HG03139 (cell line): Measurements from ENCODE around the gene AKIP1.
"Not testable (repeated sequence)": the region's sequence is repeated elsewhere in the genome, so short reads cannot be mapped to it uniquely, and the experiment has no call there.

Source experiments
- ATAC-seq: cut with Tn5 transposase; IDR thresholded peaks from one replicate; pipeline ENCODE4 v1.9.1; 2021; ENCODE audit not compliant: unreplicated experiment

Gene AKIP1

GRCh38 chr11:8914661-8915018 lies 3.7 kb downstream of the AKIP1 start:
- ATAC-seq, result no peak

DNA sequence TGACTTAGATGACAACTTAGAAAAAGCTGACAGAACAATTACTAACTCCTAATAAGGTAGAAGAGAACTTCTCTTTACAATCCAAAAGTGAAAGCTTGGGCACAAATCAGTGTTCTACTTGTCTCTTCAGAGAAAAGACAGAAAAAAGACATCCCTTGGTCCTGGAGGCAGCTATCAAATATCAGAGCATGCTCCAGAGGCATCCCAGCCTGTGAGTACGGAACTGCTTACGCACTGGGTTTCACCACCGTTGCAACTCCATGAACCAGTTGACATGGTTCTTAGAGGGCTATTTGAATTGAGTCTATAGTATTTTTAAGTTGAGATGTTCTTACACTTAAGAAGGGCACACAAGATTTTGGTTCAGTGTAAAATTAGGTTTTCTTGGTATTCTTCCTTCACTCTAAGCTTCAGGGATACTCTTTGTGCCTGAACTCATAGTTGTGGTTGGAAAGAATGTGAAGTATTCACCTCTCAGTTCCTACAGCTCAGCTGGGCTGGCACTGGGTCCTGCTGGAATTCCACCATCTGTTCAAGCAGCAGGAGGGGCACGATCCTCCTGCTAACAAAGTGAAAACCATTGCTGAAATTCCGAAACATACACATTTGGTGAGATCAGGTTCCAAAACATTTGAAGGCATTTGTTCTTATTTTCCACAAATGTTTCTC lies 6.3 kb downstream of the AKIP1 start:
- ATAC-seq, result no peak

GRCh38 chr11:8922691-8923090 lies 11.7 kb downstream of the AKIP1 start:
- ATAC-seq, result no peak

DNA sequence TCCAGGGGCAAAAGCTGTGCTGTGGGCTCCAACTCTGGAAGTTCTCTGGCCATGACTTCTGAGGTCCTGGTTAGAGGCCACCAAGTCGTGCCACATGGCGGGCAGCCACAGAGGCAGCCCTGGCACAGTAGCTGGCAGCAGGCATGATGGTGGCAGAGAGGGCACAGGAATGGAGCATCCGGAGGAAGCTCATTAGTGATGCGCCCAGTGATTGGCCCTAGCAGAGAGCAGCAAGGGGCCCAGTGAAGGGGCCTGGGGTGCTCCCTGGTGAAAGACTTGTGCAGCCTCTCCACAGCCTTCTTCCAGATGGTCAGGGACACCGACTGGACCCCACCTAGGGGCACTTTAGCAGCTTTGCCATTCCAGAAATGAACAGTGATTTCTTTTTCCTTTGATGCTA lies 14.7 kb downstream of the AKIP1 start:
- ATAC-seq, result no peak

DNA sequence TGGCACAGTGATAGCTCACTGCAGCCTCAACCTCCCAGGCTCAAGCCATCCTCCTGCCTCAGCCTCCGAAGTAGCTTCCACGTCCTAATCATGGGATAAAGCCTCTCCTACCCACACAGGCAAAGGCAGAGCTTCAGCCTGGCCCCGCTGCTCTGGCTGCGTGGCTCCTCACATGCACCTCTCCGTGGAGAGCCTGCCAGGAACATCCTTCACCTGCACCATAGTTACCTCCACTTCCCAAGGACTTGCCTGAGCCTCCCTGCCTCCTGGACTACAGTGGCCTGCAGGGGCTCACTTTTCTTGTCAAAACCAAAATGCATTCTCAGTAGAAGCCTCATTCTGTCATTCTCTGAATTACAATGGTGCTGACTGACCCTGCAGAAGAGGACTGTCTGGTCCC lies 15.2 kb downstream of the AKIP1 start:
- no peak for ATAC-seq

DNA sequence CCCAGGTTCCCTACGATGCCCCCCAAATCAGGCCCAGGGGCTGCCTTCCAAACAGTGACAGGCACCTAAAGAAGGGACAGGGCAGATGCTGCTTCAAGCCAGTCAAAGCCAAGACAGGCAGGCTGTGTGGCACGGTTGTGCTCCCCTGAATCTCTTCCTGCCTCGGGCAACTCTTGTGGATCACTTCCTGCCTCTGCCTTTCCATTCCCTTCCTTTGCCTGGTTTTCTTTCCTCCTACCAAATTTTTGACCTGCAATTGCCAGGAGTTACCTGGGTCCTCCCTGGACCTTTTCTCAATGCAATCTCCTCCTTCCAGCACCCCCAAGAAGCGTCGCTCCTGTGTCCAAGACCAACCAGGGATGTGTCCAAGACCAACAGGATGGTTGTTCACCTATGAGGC lies 16.2 kb downstream of the AKIP1 start:
- no peak for ATAC-seq

DNA sequence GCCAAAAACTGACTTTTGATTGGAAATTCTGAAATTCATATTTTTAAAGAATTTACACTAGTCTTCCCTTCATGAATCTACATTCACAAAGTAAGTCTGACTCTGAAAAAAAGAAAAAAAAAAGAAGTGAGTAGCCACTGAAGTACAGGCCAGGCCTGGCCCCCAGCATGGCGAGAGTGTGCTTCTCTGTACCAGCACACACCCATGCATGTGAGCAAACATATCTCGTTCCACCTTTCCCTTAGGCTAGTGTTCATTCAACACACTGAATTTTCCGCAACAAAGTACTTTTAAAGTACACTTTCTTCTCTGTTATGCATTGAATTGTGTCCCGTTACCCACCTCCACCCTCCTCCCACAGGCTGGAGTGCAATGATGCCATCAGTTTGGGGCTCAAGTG lies 17.2 kb downstream of the AKIP1 start:
- no peak for ATAC-seq

- no peak for ATAC-seq
Observed at GRCh38 chr11:8928981-8929615, 18.1 kb downstream of the AKIP1 start.

DNA sequence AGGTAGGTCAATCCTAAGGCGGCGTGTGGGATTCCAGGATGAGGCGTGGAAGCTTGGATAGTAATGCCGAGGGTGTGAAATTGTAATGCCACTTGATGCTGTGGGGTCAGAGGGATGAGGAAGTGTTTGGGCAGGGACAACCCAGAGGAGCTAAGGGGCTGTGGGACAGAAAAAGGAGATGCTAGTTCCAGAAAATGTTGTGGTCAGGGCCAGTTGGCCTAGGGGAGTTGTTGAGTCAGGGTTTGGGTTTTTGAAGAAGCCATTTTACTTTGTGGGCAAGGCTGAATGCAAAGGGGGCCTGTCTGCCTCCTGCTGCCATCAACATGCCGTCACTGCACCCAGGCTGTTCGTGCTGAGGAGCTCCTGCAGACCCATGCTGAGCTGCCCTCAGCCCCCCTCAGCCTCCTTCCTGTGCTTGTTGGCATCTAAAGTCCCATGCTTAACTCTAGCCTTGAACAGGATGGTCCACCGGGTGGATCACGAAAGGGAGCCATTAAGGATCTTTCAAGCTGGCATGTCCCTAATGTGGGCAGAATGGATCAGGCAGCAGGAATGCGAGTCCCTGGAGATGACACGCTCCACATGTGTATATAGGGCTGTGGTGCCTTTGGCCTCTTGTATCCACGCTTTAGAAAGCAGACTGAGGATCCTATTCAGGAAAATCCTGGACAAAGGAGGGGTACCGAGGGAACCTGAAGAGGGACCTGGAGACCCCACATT lies 19.6 kb downstream of the AKIP1 start:
- ATAC-seq, result no peak

GRCh38 chr11:8932564-8933180 lies 21.7 kb downstream of the AKIP1 start, which contains the start of gene C11orf16:
C11orf16 (minus strand) TSS chr11:8932947; CDS start chr11:8932308, 639 bp downstream.
- no peak for ATAC-seq

GRCh38 chr11:8933931-8934330 lies 22.9 kb downstream of the AKIP1 start:
- ATAC-seq, result no peak

DNA sequence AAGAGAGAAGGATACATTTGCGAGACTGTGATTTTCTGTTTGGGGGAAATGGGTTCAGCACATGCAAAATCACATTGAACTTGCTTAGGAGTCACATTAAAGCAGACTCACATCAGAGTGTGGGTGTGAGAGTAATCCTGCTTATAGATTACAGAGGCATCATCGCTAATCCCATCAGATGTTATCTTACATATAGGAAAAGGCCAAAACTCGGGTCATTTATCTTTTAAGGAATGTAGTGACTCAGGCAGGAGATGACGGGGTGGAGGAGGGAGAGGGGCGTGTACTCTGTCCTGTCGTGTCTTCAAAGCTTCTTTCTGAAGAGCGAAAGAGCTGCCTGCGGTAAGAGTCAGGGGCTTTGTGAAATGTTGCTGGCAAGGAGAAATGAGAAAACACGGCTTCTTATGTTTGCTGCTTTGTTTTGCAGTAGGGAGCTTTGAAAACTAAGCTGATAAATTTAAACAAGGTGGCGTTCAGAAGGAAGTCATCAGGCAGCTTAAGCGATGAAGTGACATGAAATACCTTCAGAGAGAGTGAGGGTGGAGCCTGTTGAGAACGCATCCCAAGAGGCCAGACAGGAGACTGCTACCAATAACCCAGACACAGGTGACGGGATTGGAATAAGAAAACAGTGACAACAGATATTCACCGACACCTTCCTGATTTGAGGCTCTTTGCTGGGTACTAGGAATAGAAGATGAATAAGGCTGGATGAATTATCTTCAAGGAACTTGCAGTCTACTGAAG lies 23.9 kb downstream of the AKIP1 start:
- no peak for ATAC-seq

DNA sequence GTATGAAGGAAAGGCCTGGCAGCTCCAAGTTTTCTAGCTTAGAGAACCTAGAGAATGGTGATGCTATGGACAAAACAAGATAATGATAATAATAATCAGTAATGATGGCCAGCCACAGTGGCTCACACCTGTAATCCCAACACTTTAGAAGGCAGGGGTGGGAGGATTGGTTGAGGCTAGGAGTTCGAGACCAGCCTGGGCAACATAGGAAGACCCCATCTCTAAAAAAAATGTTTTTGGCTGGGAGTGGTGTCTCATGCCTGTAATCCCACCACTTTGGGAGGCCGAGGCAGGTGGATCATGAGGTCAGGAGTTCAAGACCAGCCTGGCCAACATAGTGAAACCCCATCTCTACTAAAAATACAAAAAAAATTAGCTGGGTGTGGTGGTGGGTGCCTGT lies 24.8 kb downstream of the AKIP1 start:
- not testable (repeated sequence) for ATAC-seq

GRCh38 chr11:8937159-8937558 lies 26.2 kb downstream of the AKIP1 start:
- ATAC-seq, result no peak

DNA sequence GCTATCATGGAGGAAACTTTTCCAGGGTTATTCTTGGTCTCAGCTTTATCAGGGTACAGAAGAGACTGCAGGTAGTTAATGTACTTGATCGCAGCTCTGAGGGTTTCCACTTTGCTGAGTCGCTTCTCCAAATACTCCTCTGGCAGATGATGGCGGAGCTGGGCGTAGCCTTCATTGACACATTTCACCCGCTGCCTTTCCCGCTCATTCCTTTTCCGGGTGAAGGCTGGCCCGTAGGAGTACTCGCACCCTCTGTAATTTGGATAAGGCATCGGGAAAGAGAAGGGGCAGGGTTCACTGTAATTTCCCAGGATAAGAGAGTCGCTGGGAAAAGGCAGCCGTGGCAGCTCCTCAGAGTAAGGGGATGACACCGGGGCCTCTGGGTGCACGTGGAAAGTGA lies 26.7 kb downstream of the AKIP1 start:
- no peak for ATAC-seq

GRCh38 chr11:8941341-8942103 lies 30.5 kb downstream of the AKIP1 start:
- no peak for ATAC-seq

DNA sequence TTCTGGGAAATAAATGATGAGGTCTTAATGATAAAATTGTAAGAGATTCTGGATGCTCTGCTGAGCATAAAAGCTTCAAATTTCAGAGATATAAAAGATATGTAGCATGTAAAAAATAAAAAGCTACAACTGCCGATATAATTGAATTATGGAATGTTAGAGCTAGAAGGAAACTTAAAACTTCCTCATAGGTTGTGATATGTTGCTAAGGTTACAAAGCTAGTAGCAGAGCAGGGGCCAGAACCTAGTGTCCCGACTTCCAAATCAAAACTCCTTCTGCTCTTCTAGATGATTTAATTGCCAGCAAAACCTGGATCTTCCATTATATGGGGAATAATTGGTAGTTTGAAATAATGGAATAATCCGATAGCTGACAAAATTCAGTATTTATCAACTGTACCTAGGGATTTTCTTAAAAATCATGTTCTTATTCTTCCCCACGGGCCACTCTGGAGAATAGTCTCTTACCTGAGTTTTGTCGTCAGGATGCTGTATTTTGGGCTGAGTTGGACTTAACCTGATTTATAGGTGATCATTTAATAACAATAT lies 31.6 kb downstream of the AKIP1 start, which contains the start of gene ASCL3:
TSS of gene ASCL3 (minus strand) at position 499 of the 549 bp plus-strand sequence. CDS start 4,855 bp downstream, outside the sequence.
- ATAC-seq, result no peak

GRCh38 chr11:8947230-8947943 lies 36.4 kb downstream of the AKIP1 start:
- ATAC-seq, result no peak

DNA sequence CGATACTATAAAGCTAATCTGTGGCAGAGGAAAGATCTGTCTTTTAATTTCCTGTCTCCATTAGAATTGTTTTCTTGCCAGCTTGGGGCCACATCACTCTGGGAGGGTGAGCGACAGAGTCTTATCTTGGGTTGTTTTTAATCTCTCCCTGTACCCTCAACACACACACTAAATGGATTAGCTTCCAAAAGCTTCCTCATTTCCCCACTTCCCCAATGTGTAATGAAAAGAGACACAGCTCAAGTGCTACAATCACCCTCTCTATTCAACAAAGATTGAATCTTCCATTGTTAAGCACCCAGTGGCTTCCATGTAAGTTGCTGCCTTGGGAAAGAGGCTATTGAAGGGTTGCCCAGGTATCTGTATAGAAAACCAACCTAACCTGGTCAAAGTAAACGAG lies 37.9 kb downstream of the AKIP1 start:
- no peak for ATAC-seq
